ENCODE measurements around the gene METTL25. TPM values are rescaled to one million over a fixed set of nuclear protein-coding genes. Genes with fewer than 3 reads are reported as not detected.

The METTL25 gene
- total and polyA plus RNA-seq, 2 of the 8 experiments (the other 6 are each of a cell fraction or from before 2014, with no cell fraction given): 2.4 to 8.3 TPM

DNA sequence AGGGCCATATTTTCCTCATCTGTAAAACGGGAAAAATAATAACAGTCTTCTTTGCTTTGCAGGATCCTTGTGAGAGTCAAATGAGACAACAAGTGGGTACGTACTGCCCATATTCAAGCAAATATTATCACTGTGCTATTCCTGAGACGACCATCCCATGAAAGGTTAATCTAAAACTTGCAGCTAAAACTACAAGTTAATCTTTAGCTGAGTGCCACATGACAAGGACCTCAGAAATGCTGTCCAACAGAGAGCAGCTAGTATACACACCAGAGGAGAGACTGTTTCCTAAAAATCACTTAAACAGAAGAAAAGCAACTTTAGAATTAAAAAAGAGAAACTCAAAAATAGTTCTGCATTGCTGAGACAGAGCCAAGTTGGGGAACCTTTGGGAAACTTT, 165.7 kb downstream of the METTL25 start (continued):
- TF ChIP-seq, protein P1, sequence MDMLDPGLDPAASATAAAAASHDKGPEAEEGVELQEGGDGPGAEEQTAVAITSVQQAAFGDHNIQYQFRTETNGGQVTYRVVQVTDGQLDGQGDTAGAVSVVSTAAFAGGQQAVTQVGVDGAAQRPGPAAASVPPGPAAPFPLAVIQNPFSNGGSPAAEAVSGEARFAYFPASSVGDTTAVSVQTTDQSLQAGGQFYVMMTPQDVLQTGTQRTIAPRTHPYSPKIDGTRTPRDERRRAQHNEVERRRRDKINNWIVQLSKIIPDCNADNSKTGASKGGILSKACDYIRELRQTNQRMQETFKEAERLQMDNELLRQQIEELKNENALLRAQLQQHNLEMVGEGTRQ (IDR thresholded peaks at IDR 0.05; ENCODE audit: low read length): no peak
- TF ChIP-seq SP1 (IDR thresholded peaks at IDR 0.05; ENCODE audit: low read depth, low read length) (no peak), RAD21 (IDR thresholded peaks at IDR 0.05 in 1 of 2, conservative IDR thresholded peaks at IDR 0.05 in 1 of 2; ENCODE audit: low read depth in 2 of 2, low read length in 2 of 2) (no peak), GABPA (IDR thresholded peaks at IDR 0.05; ENCODE audit: borderline replicate concordance, insufficient read depth, low read length) (no peak)
